RWPE2 (cell line): ENCODE data around the gene DLL1.
A peak's percentile ranks its signal among the peaks of the same experiment; 100 is the strongest.

ENCODE experiments used
- ATAC-seq: fragments of 200-7000 bp; cut with Tn5 transposase; 3 replicates; pipeline ENCODE4 v1.9.1; 2021; ENCODE audit warnings: low read depth
- DNase-seq: peaks from one replicate; pipeline ENCODE4 v3.0.0-alpha.2; 2020; ENCODE audit warnings: low spot score
- H3K27ac ChIP-seq: fragments of 450-650 bp; 2 replicates; pipeline ENCODE4 v1.5.1; 2017; ENCODE audit warnings: mild to moderate bottlenecking; ENCODE audit not compliant: poor library complexity, severe bottlenecking
- H3K27me3 ChIP-seq: fragments of 250-450 bp; sonication (Bioruptor Pico); 2 replicates; pipeline ENCODE4 v1.5.1; 2021; ENCODE audit warnings: mild to moderate bottlenecking, moderate library complexity; ENCODE audit not compliant: insufficient read depth, poor library complexity, severe bottlenecking
- H3K36me3 ChIP-seq: fragments of 250-450 bp; sonication (Bioruptor Pico); 2 replicates; pipeline ENCODE4 v1.5.1; 2020; ENCODE audit warnings: low read depth, mild to moderate bottlenecking, moderate library complexity
- H3K4me1 ChIP-seq: fragments of 250-450 bp; sonication (Bioruptor Pico); 2 replicates; pipeline ENCODE4 v1.5.1; 2021; ENCODE audit warnings: mild to moderate bottlenecking, moderate library complexity; ENCODE audit not compliant: insufficient read depth, poor library complexity, severe bottlenecking
- H3K4me3 ChIP-seq: fragments of 250-450 bp; sonication (Bioruptor Pico); 2 replicates; pipeline ENCODE4 v1.5.1; 2021; ENCODE audit warnings: mild to moderate bottlenecking, moderate library complexity; ENCODE audit not compliant: severe bottlenecking
- H3K9me3 ChIP-seq: fragments of 250-450 bp; sonication (Bioruptor Pico); 2 replicates; pipeline ENCODE4 v1.5.1; 2021; ENCODE audit warnings: mild to moderate bottlenecking, moderate library complexity; ENCODE audit not compliant: severe bottlenecking
- CTCF ChIP-seq: fragments of 450-650 bp; IDR thresholded peaks from one replicate; pipeline ENCODE4 v1.5.1; 2017; ENCODE audit warnings: mild to moderate bottlenecking, moderate library complexity; ENCODE audit not compliant: poor library complexity, severe bottlenecking

The DLL1 gene

GRCh38 chr6:170308761-170309160, 17.9 kb upstream of the DLL1 start:
- no peak for TF ChIP-seq CTCF
- H3K4me3 ChIP-seq: no peak overlapping the region
- ATAC-seq: no peak
- no peaks in the 10 kb centered on the region for H3K9me3 ChIP-seq
- no peak for DNase-seq
- peaks cover 27% of the 10 kb centered on the region for H3K36me3 ChIP-seq
- peaks cover 19% of the 10 kb centered on the region for H3K4me1 ChIP-seq
- no peaks in the 10 kb centered on the region for H3K27me3 ChIP-seq
- H3K27ac ChIP-seq: no peak overlapping the region

GRCh38 chr6:170307080-170307545, 16.2 kb upstream of the DLL1 start:
- H3K9me3 ChIP-seq: no peaks in the 10 kb centered on the region
- peak overlapping the region; percentile 67 for H3K4me3 ChIP-seq
- DNase-seq (no peak), ATAC-seq (no peak)
- H3K27ac ChIP-seq: peak overlapping the region; percentile 44
- H3K36me3 ChIP-seq: peaks cover 27% of the 10 kb centered on the region
- H3K27me3 ChIP-seq: no peaks in the 10 kb centered on the region
- no peak for TF ChIP-seq CTCF
- peaks cover 19% of the 10 kb centered on the region for H3K4me1 ChIP-seq

- peaks cover 21% of the 10 kb centered on the region for H3K36me3 ChIP-seq
- peak within 1 kb of the TSS; percentile 44 for H3K27ac ChIP-seq
- no peaks in the 10 kb centered on the region for H3K9me3 ChIP-seq
- peaks cover 19% of the 10 kb centered on the region for H3K4me1 ChIP-seq
- peak within 1 kb of the TSS; percentile 67 for H3K4me3 ChIP-seq
- DNase-seq: peak; percentile 92
- no peaks in the 10 kb centered on the region for H3K27me3 ChIP-seq
- TF ChIP-seq CTCF: no peak
- peak; percentile 96 for ATAC-seq
Observed at GRCh38 chr6:170306324-170307079, 15.6 kb upstream of the DLL1 start, which contains the start of gene FAM120B. Gene FAM120B, plus strand, starts transcription at chr6:170306758. Its CDS starts 10,633 bp downstream, at chr6:170317391.

GRCh38 chr6:170305805-170306323, 15.0 kb upstream of the DLL1 start:
- TF ChIP-seq CTCF: no peak
- H3K36me3 ChIP-seq: peaks cover 16% of the 10 kb centered on the region
- H3K27me3 ChIP-seq: no peaks in the 10 kb centered on the region
- ATAC-seq (peak; percentile 38; the same call in 2 of the 3 replicates), DNase-seq (no peak)
- peak overlapping the region; percentile 67 for H3K4me3 ChIP-seq
- H3K9me3 ChIP-seq: no peaks in the 10 kb centered on the region
- peak overlapping the region; percentile 44 for H3K27ac ChIP-seq
- H3K4me1 ChIP-seq: peaks cover 19% of the 10 kb centered on the region

GRCh38 chr6:170301184-170301583, 10.3 kb upstream of the DLL1 start:
- Histone ChIP-seq H3K4me3 (no peak overlapping the region), H3K27me3 (no peaks in the 10 kb centered on the region), H3K27ac (no peak overlapping the region), H3K36me3 (no peaks in the 10 kb centered on the region), H3K9me3 (no peaks in the 10 kb centered on the region), H3K4me1 (no peaks in the 10 kb centered on the region)
- no peak for TF ChIP-seq CTCF
- ATAC-seq: no peak
- no peak for DNase-seq
